Measurements from ENCODE around the gene MAGOH. TPM values are rescaled to one million over a fixed set of nuclear protein-coding genes. Genes with fewer than 3 reads are reported as not detected.
"Not testable (repeated sequence)": the region's sequence is repeated elsewhere in the genome, so short reads cannot be mapped to it uniquely, and the experiment has no call there.

Gene MAGOH
- total and polyA plus RNA-seq, 2 donors (not counting 3 experiments of a cell fraction or from before 2014, with no cell fraction given) = 25.9 to 60.1 TPM

- CTCF ChIA-PET = interaction anchor here (1.7 to 3.9 kb wide), 2 partner anchors 282 to 345 kb away, joined by 10 to 27 read pairs; partner anchors contain the start of gene ZYG11A
- FAIRE-seq (no peak), DNase-seq (ENCODE audit: low read depth, low spot score) (no peak)
- dilution Hi-C loops (cut with MboI; ENCODE audit: extremely low pct_ligation_motif_present, low sequenced_read_pairs) = no loop called here
- no peak overlapping the region for H3K9ac ChIP-seq (replicated peaks; ENCODE audit: extremely low read depth, insufficient read depth, low read length)
- H3K4me2 ChIP-seq (ENCODE audit: insufficient read depth, low read length) = no peak overlapping the region
- POLR2A ChIA-PET = no interaction called here
- H3K4me3 ChIP-seq (replicated peaks in 1 of 3; ENCODE audit: insufficient read depth in 1 of 3, low read depth in 1 of 3, low read length in 3 of 3) = no peak overlapping the region
- H3K36me3 ChIP-seq (ENCODE audit: control insufficient read depth in 2 of 2, extremely low read depth in 1 of 2, insufficient read depth in 2 of 2, low read length in 2 of 2) = no peaks in the 10 kb centered on the region
- no peaks in the 10 kb centered on the region for H4K20me1 ChIP-seq (replicated peaks; ENCODE audit: control insufficient read depth, extremely low read depth, insufficient read depth, low read length)
- TF ChIP-seq MYC (IDR thresholded peaks at IDR 0.05; ENCODE audit: low read depth, low read length) (no peak), POLR2A (IDR thresholded peaks at IDR 0.05; ENCODE audit: low read depth, low read length) (no peak), JUN (IDR thresholded peaks at IDR 0.05; ENCODE audit: borderline replicate concordance, insufficient read depth, insufficient read length, low read depth) (no peak), MAX (IDR thresholded peaks at IDR 0.05; ENCODE audit: insufficient read depth, insufficient read length) (no peak)
- no TSS peak for BruUV-seq (replicated peaks)
- H2AFZ ChIP-seq (ENCODE audit: low read depth, low read length) = no peak overlapping the region
- H3K27me3 ChIP-seq (ENCODE audit: control insufficient read depth in 2 of 2, insufficient read depth in 2 of 2, low read length in 2 of 2) = peaks cover 3 to 4% of the 10 kb centered on the region in 2 experiments
- H3K9me3 ChIP-seq (replicated peaks; ENCODE audit: control insufficient read depth, insufficient read depth, low read length) = no peaks in the 10 kb centered on the region
- no peaks in the 10 kb centered on the region for H3K9me1 ChIP-seq (replicated peaks; ENCODE audit: control insufficient read depth, extremely low read depth, insufficient read depth, low read length)
- no peaks in the 10 kb centered on the region for H3K79me2 ChIP-seq (ENCODE audit: control insufficient read depth, insufficient read depth, low read length)
- H3K27ac ChIP-seq (ENCODE audit: insufficient read depth, low read depth, low read length) = no peak overlapping the region
- no peaks in the 10 kb centered on the region for H3K4me1 ChIP-seq (ENCODE audit: control insufficient read depth, extremely low read depth, insufficient read depth, low read length)
- intact Hi-C loops (cut with micrococcal nuclease) = no loop called here
Measured at GRCh38 chr1:53187401-53187800, 50.9 kb downstream of the MAGOH start.

- intact Hi-C loops (cut with micrococcal nuclease) = no loop called here
Measured at GRCh38 chr1:53186533-53186932, 51.8 kb downstream of the MAGOH start.

GRCh38 chr1:53185955-53186297 lies 52.4 kb downstream of the MAGOH start:
- FAIRE-seq; H2AFZ ChIP-seq (ENCODE audit: low read depth, low read length); H3K9me1 ChIP-seq (replicated peaks; ENCODE audit: control insufficient read depth, extremely low read depth, insufficient read depth, low read length); H3K9ac ChIP-seq (replicated peaks; ENCODE audit: extremely low read depth, insufficient read depth, low read length); H3K4me2 ChIP-seq (ENCODE audit: insufficient read depth, low read length); DNase-seq (ENCODE audit: low read depth, low spot score); BruUV-seq (replicated peaks); dilution Hi-C loops (cut with MboI; ENCODE audit: extremely low pct_ligation_motif_present, low sequenced_read_pairs); H3K36me3 ChIP-seq (ENCODE audit: control insufficient read depth in 2 of 2, extremely low read depth in 1 of 2, insufficient read depth in 2 of 2, low read length in 2 of 2); H3K9me3 ChIP-seq (replicated peaks; ENCODE audit: control insufficient read depth, insufficient read depth, low read length); H3K27me3 ChIP-seq (ENCODE audit: control insufficient read depth in 2 of 2, insufficient read depth in 2 of 2, low read length in 2 of 2); H4K20me1 ChIP-seq (replicated peaks; ENCODE audit: control insufficient read depth, extremely low read depth, insufficient read depth, low read length); H3K4me1 ChIP-seq (ENCODE audit: control insufficient read depth, extremely low read depth, insufficient read depth, low read length); H3K4me3 ChIP-seq (replicated peaks in 1 of 3; ENCODE audit: insufficient read depth in 1 of 3, low read depth in 1 of 3, low read length in 3 of 3); H3K79me2 ChIP-seq (ENCODE audit: control insufficient read depth, insufficient read depth, low read length); POLR2A ChIA-PET; H3K27ac ChIP-seq (ENCODE audit: insufficient read depth, low read depth, low read length): not testable (repeated sequence)
- CTCF ChIA-PET = interaction anchor here (0.7 to 3.9 kb wide), 8 partner anchors 9 to 490 kb away, joined by 3 to 27 read pairs (median 4); partner anchors contain the start of gene ZYG11A
- intact Hi-C loops (cut with micrococcal nuclease) = loop anchor here (1.0 to 2.0 kb wide), 3 partner anchors 281 to 485 kb away; partner anchors contain the start of gene ZYG11A

More at GRCh38 chr1:53186533-53186932, 51.8 kb downstream of the MAGOH start:
- Histone ChIP-seq H4K20me1 (replicated peaks; ENCODE audit: control insufficient read depth, extremely low read depth, insufficient read depth, low read length) (no peaks in the 10 kb centered on the region), H2AFZ (ENCODE audit: low read depth, low read length) (no peak overlapping the region), H3K4me2 (ENCODE audit: insufficient read depth, low read length) (no peak overlapping the region), H3K27me3 (ENCODE audit: control insufficient read depth in 2 of 2, insufficient read depth in 2 of 2, low read length in 2 of 2) (peaks cover 3 to 4% of the 10 kb centered on the region in 2 experiments), H3K9ac (replicated peaks; ENCODE audit: extremely low read depth, insufficient read depth, low read length) (no peak overlapping the region), H3K27ac (ENCODE audit: insufficient read depth, low read depth, low read length) (no peak overlapping the region), H3K79me2 (ENCODE audit: control insufficient read depth, insufficient read depth, low read length) (no peaks in the 10 kb centered on the region), H3K9me3 (replicated peaks; ENCODE audit: control insufficient read depth, insufficient read depth, low read length) (no peaks in the 10 kb centered on the region), H3K9me1 (replicated peaks; ENCODE audit: control insufficient read depth, extremely low read depth, insufficient read depth, low read length) (no peaks in the 10 kb centered on the region), H3K4me1 (ENCODE audit: control insufficient read depth, extremely low read depth, insufficient read depth, low read length) (no peaks in the 10 kb centered on the region), H3K36me3 (ENCODE audit: control insufficient read depth in 2 of 2, extremely low read depth in 1 of 2, insufficient read depth in 2 of 2, low read length in 2 of 2) (no peaks in the 10 kb centered on the region), H3K4me3 (replicated peaks in 1 of 3; ENCODE audit: insufficient read depth in 1 of 3, low read depth in 1 of 3, low read length in 3 of 3) (no peak overlapping the region)
- dilution Hi-C loops (cut with MboI; ENCODE audit: extremely low pct_ligation_motif_present, low sequenced_read_pairs) = no loop called here
- BruUV-seq (replicated peaks) = no TSS peak
- ChIA-PET CTCF (interaction anchor here (0.8 to 3.9 kb wide), 5 partner anchors 9 to 490 kb away, joined by 3 to 27 read pairs (median 10); partner anchors contain the start of gene ZYG11A), POLR2A (no interaction called here)
- FAIRE-seq (no peak), DNase-seq (ENCODE audit: low read depth, low spot score) (no peak)
- TF ChIP-seq CTCF (IDR thresholded peaks at IDR 0.05; ENCODE audit: extremely low read depth in 1 of 2, insufficient read depth in 1 of 2, low read depth in 1 of 2, low read length in 2 of 2) (no peak), POLR2A (IDR thresholded peaks at IDR 0.05; ENCODE audit: low read depth, low read length) (no peak), MYC (IDR thresholded peaks at IDR 0.05; ENCODE audit: low read depth, low read length) (no peak), POLR2AphosphoS5 (IDR thresholded peaks at IDR 0.05; ENCODE audit: insufficient read depth, low read depth, low read length) (no peak), FOS (IDR thresholded peaks at IDR 0.05; ENCODE audit: borderline replicate concordance, insufficient read depth, low read length) (no peak)
